Prostate gland (tissue), 2 donors: Measurements from ENCODE around the gene SUSD5.

Experiments used
- POLR2A ChIP-seq: fragments of 450-650 bp; IDR thresholded peaks from one replicate; pipeline ENCODE4 v1.6.1; 2016; ENCODE audit warnings: antibody characterized with exemption, mild to moderate bottlenecking
- POLR2AphosphoS5 ChIP-seq: sonication (generic); formaldehyde crosslinking; IDR thresholded peaks from one replicate; pipeline ENCODE4 v1.6.1; 2017; ENCODE audit warnings: antibody characterized with exemption
- TF ChIP-seq, protein P1 (sequence below), 4 experiments: fragments of 200-600 bp in 2 of 4; fragments of 450-650 bp in 2 of 4; sonication (generic) in 2 of 4; IDR thresholded peaks; 1 replicate in 3 of 4; 2 replicates in 1 of 4; pipeline ENCODE4 v1.5.1; 2016 to 2019; ENCODE audit warnings: antibody characterized with exemption in 4 of 4, mild to moderate bottlenecking in 2 of 4, moderate library complexity in 2 of 4

DNA sequence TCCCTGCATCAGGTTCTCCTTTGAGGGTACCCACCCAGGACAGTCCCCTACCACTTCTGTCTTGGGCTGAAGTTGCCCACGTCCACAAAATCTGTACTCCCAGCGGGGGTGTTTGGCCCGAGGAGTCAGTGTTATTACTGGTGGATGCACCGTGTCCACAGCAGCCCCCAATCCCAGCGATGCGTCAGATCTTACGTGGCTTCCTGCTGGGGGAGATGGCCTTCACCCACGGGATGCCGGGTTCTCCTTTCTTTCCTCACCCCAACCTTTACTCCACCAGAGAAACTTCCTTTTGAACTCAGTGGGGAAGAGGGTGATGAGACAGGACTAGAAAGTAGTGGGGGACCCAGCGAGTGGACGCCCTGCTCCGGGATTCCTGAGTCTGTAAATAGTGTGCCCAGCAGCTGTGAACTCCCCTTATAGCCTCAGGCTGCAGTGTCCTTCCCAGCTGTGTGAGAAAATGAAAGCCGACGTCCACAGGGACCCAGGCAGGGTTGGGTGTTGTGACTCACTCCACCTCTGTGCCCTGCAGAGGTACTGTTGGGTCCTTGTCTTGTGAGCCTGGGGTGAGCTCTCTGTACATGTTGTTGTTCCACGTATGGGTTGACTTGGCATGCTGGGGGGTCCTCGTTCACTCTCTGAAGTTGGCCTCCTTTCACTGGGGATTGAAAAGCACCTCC lies 73.2 kb downstream of the SUSD5 start:
- TF ChIP-seq POLR2AphosphoS5 (no peak), POLR2A (no peak)
- TF ChIP-seq, protein P1, sequence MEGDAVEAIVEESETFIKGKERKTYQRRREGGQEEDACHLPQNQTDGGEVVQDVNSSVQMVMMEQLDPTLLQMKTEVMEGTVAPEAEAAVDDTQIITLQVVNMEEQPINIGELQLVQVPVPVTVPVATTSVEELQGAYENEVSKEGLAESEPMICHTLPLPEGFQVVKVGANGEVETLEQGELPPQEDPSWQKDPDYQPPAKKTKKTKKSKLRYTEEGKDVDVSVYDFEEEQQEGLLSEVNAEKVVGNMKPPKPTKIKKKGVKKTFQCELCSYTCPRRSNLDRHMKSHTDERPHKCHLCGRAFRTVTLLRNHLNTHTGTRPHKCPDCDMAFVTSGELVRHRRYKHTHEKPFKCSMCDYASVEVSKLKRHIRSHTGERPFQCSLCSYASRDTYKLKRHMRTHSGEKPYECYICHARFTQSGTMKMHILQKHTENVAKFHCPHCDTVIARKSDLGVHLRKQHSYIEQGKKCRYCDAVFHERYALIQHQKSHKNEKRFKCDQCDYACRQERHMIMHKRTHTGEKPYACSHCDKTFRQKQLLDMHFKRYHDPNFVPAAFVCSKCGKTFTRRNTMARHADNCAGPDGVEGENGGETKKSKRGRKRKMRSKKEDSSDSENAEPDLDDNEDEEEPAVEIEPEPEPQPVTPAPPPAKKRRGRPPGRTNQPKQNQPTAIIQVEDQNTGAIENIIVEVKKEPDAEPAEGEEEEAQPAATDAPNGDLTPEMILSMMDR (IDR thresholded peaks at IDR 0.05) = no peak
